Astrocyte of the cerebellum (primary cell): ENCODE data around the gene LMNTD2.

Source experiments
- DNase-seq: peaks from one replicate; pipeline ENCODE4 v3.0.0-alpha.2; 2011; ENCODE audit warnings: low read depth
- H3K4me3 ChIP-seq: 2 replicates; pipeline ENCODE4 v1.5.1; 2011; ENCODE audit warnings: mild to moderate bottlenecking, low read depth, low read length, moderate library complexity
- in situ Hi-C: cut with HindIII; loops from 2 replicates; pipeline ENCODE4 v1.10.0; 2017; ENCODE audit warnings: low sequenced_read_pairs
- TF ChIP-seq, protein P1 (sequence below): IDR thresholded peaks from 2 replicates; pipeline ENCODE4 v1.5.1; 2012; ENCODE audit warnings: low read length, low read depth, moderate library complexity, mild to moderate bottlenecking; ENCODE audit errors: missing control alignments

The LMNTD2 gene

DNA sequence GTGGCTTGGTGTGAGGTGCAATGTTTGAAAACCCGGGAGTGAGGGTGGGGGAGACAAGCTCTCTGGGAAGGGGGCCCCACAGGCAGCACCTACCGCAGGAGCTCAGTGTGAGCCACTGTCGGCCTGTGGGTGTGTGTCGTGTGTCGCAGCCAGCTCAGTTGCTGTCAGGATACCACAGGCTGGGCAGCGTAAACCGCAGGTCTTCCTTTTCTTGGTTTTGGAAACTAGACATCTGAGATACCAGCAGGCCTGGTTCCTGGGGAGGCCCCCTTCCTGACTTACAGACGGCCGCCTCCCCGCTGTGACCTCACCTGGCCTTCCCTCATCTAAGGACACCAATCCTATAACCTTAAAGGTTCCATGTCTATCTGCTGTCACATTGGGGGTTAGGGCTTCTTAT lies 35.8 kb upstream of the LMNTD2 start:
- in situ Hi-C loops = no loop called here
- TF ChIP-seq, protein P1, sequence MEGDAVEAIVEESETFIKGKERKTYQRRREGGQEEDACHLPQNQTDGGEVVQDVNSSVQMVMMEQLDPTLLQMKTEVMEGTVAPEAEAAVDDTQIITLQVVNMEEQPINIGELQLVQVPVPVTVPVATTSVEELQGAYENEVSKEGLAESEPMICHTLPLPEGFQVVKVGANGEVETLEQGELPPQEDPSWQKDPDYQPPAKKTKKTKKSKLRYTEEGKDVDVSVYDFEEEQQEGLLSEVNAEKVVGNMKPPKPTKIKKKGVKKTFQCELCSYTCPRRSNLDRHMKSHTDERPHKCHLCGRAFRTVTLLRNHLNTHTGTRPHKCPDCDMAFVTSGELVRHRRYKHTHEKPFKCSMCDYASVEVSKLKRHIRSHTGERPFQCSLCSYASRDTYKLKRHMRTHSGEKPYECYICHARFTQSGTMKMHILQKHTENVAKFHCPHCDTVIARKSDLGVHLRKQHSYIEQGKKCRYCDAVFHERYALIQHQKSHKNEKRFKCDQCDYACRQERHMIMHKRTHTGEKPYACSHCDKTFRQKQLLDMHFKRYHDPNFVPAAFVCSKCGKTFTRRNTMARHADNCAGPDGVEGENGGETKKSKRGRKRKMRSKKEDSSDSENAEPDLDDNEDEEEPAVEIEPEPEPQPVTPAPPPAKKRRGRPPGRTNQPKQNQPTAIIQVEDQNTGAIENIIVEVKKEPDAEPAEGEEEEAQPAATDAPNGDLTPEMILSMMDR = no peak
- DNase-seq = no peak

DNA sequence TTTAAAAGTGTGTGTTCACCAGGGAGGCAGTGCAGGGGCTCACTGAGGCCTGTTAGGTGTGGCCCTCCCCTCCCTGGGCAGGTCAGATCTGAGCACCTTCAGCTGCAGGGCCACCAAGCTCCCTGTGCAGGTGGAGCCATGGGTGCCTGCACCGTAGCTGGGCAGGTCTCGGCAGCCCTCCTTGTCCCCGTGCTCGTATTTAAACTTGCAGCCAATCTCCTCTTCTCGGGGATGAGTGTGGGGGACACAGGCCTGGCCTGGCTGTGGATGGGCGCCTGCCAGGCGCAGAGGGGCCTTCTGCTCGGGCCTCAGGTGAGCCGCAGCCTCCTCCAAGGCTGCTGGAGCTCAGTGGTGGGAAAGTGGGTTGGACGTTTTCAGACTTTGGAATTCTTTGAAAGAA lies 34.9 kb upstream of the LMNTD2 start:
- in situ Hi-C loops = no loop called here
- no peak overlapping the region for H3K4me3 ChIP-seq
- no peak for DNase-seq
- TF ChIP-seq, protein P1 = no peak

More for the DNA sequence above, 35.8 kb upstream of the LMNTD2 start:
- no peak overlapping the region for H3K4me3 ChIP-seq

DNA sequence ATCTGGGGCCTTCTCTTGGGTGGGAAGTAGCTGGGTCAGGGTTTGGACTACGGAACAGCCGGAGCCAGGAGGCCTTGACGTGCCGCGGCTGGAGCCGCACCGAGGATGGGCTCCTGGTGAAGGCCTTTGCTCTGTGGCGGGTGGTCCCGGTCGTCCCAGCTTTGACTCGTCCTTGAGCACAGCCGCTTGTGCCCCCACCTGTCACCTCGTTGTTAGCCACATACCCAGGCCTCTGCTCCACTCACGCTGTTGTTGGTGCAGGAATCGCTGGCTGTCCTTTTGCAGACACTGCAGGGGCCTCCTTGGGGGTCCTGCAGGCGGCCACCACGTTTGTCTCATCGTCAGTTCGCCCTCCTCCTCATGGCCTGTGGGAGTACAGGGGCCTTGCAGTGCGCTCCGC lies 32.8 kb upstream of the LMNTD2 start:
- no peak for DNase-seq
- H3K4me3 ChIP-seq = no peak overlapping the region
- in situ Hi-C loops = no loop called here
- TF ChIP-seq, protein P1 = no peak

DNA sequence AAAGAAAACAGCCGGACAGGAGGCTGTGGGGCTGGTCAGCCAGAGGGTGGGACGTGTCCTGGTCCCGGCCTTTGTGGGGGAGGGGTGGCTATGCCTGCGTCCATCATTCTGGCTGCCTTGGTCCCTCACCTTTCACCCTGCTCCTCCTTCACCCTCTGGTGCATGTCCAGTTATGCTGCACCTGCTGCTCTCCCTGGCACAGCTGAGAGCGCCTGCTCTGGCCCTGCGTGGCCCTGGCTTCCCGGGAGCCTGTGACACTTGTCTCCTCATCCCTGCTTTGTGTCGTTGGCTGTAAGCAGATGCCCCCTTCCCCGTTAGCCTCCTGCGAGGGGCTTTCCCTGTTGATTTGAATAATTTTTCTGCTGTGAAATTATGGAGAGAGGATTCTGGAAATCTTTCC lies 32.4 kb upstream of the LMNTD2 start:
- no peak for DNase-seq
- in situ Hi-C loops = no loop called here
- TF ChIP-seq, protein P1 = no peak
- no peak overlapping the region for H3K4me3 ChIP-seq

DNA sequence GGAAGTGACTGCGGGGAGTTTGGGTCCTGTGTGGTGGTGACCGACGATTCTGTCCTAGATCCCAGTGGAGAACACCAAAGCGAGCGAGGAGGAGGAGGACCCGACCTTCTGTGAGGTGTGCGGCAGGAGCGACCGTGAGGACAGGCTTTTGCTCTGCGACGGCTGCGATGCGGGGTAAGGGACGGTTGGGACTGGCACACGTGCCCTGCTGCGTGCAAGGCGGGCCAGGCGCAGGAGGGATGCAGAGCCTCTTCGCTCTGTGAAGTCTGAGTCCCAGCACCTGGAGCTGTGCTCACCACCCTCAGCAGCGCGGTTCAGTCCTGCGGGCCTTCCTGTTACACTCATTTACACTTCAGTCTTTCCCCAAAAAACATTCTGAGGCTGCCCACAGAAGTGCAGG lies 32.0 kb upstream of the LMNTD2 start:
- in situ Hi-C loops = no loop called here
- TF ChIP-seq, protein P1 = no peak
- no peak overlapping the region for H3K4me3 ChIP-seq
- DNase-seq = no peak

DNA sequence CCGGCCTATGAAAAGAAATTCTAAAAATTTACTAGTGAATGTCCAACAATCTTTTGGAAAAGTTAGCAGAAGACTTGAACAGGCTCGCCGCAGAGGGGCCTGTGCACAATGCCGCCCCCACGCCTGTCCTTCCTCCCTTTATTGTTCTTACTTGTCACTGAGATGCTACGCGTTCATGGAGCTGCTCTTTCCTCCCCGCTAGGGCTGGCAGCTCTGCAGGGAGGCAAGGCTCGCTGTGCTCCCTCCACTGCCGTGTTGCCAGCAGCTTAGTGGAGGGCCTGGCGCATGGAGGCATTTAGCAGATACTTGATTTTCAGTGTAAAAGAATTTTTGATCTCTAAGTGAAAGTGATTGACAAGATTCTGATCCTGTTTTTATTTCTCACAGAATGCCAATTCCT lies 30.5 kb upstream of the LMNTD2 start:
- no peak for DNase-seq
- in situ Hi-C loops = no loop called here

More for the DNA sequence above, 30.5 kb upstream of the LMNTD2 start:
- no peak overlapping the region for H3K4me3 ChIP-seq
- TF ChIP-seq, protein P1 = no peak
